HG02759 (cell line): ENCODE data around the gene C1orf116.

ENCODE experiments used
- ATAC-seq: cut with Tn5 transposase; IDR thresholded peaks from one replicate; pipeline ENCODE4 v1.9.1; 2021; ENCODE audit warnings: mild to moderate bottlenecking, moderate library complexity; ENCODE audit not compliant: unreplicated experiment

C1orf116 gene

GRCh38 chr1:207032528-207033017 lies at the start of gene C1orf116:
C1orf116 (minus strand) TSS chr1:207032756; CDS start chr1:207027598, 5,158 bp downstream.
- ATAC-seq: no peak

GRCh38 chr1:207081806-207082205 lies 49.2 kb upstream of the C1orf116 start:
- ATAC-seq: no peak

GRCh38 chr1:207081088-207081487 lies 48.5 kb upstream of the C1orf116 start:
- ATAC-seq: no peak

- no peak for ATAC-seq
Measured at GRCh38 chr1:207079706-207080241, 47.2 kb upstream of the C1orf116 start.

- no peak for ATAC-seq
Measured at GRCh38 chr1:207078578-207079132, 46.1 kb upstream of the C1orf116 start.

GRCh38 chr1:207077470-207078377 lies 45.2 kb upstream of the C1orf116 start:
- ATAC-seq: peak; percentile 70

GRCh38 chr1:207077012-207077411 lies 44.5 kb upstream of the C1orf116 start:
- no peak for ATAC-seq

- no peak for ATAC-seq
Measured at GRCh38 chr1:207076181-207076955, 43.8 kb upstream of the C1orf116 start.

- ATAC-seq: no peak
Measured at GRCh38 chr1:207073906-207074820, 41.6 kb upstream of the C1orf116 start.

GRCh38 chr1:207072233-207072632 lies 39.7 kb upstream of the C1orf116 start:
- ATAC-seq: no peak

GRCh38 chr1:207071426-207071825 lies 38.9 kb upstream of the C1orf116 start:
- ATAC-seq: no peak

GRCh38 chr1:207070811-207071210 lies 38.3 kb upstream of the C1orf116 start:
- no peak for ATAC-seq

- ATAC-seq: no peak
Measured at GRCh38 chr1:207069858-207070506, 37.4 kb upstream of the C1orf116 start.

GRCh38 chr1:207069061-207069460 lies 36.5 kb upstream of the C1orf116 start:
- no peak for ATAC-seq

- ATAC-seq: no peak
Measured at GRCh38 chr1:207067665-207068064, 35.1 kb upstream of the C1orf116 start.

GRCh38 chr1:207067185-207067584 lies 34.6 kb upstream of the C1orf116 start:
- ATAC-seq: no peak

GRCh38 chr1:207064561-207064960 lies 32.0 kb upstream of the C1orf116 start:
- no peak for ATAC-seq

- no peak for ATAC-seq
Measured at GRCh38 chr1:207063014-207063413, 30.5 kb upstream of the C1orf116 start.

- ATAC-seq: no peak
Measured at GRCh38 chr1:207062058-207062457, 29.5 kb upstream of the C1orf116 start.

- no peak for ATAC-seq
Measured at GRCh38 chr1:207060596-207060995, 28.0 kb upstream of the C1orf116 start.
